Activated T-helper 1 cell treated with Interleukin-2 at 50 U/mL for 16 hours (primary cell): ENCODE results near the gene CHPF2.

Source experiments
- DNase-seq: peaks from one replicate; pipeline ENCODE4 v3.0.0-alpha.2; 2020; ENCODE audit warnings: low read depth

Gene CHPF2

GRCh38 chr7:151235091-151235787, 3.0 kb downstream of the CHPF2 start:
- DNase-seq = no peak

- no peak for DNase-seq
Observed at GRCh38 chr7:151236406-151236805, 4.1 kb downstream of the CHPF2 start.

- DNase-seq = no peak
Observed at GRCh38 chr7:151237244-151238189, 5.2 kb downstream of the CHPF2 start.

- DNase-seq = no peak
Observed at GRCh38 chr7:151238190-151238810, 6.0 kb downstream of the CHPF2 start.

- no peak for DNase-seq
Observed at GRCh38 chr7:151238924-151239836, 6.9 kb downstream of the CHPF2 start.

GRCh38 chr7:151239837-151240459, 7.7 kb downstream of the CHPF2 start:
- no peak for DNase-seq

GRCh38 chr7:151240536-151240935, 8.3 kb downstream of the CHPF2 start:
- DNase-seq = no peak

GRCh38 chr7:151240942-151241754, 8.9 kb downstream of the CHPF2 start:
- DNase-seq = no peak

- no peak for DNase-seq
Observed at GRCh38 chr7:151241755-151242096, 9.4 kb downstream of the CHPF2 start.

- no peak for DNase-seq
Observed at GRCh38 chr7:151242159-151243044, 10.1 kb downstream of the CHPF2 start.

- DNase-seq = no peak
Observed at GRCh38 chr7:151243045-151243349, 10.7 kb downstream of the CHPF2 start.

- DNase-seq = no peak
Observed at GRCh38 chr7:151243408-151244195, 11.3 kb downstream of the CHPF2 start.

GRCh38 chr7:151244196-151244840, 12.0 kb downstream of the CHPF2 start:
- DNase-seq = peak; percentile 26

- DNase-seq = no peak
Observed at GRCh38 chr7:151244841-151245346, 12.6 kb downstream of the CHPF2 start.

GRCh38 chr7:151245360-151246101, 13.2 kb downstream of the CHPF2 start:
- DNase-seq = peak; percentile 56

- DNase-seq = no peak
Observed at GRCh38 chr7:151246102-151246850, 14.0 kb downstream of the CHPF2 start.
